ENCODE data around the gene TPTE.
"Not testable (repeated sequence)": the region's sequence is repeated elsewhere in the genome, so short reads cannot be mapped to it uniquely, and the experiment has no call there.

DNA sequence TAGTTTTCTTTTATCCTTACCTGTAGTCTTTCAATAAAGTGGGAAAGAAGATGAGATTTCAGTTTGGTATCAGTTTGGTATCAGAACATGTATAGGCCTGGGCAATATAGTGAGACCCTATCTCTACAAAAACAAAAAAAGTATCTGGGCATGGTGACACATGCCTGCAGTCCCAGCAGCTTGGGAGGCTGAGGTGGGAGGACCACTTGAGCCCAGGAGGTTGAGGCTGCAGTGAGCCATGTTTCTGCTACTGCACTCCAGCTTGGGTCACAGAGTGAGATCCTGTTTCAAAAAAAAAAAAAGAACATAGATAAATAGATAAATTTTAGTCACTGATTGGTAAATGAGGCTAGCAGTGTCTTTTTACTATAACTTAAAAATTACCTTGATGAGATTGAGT is 49.4 kb upstream of the TPTE start:
- TF ChIP-seq, protein P1, sequence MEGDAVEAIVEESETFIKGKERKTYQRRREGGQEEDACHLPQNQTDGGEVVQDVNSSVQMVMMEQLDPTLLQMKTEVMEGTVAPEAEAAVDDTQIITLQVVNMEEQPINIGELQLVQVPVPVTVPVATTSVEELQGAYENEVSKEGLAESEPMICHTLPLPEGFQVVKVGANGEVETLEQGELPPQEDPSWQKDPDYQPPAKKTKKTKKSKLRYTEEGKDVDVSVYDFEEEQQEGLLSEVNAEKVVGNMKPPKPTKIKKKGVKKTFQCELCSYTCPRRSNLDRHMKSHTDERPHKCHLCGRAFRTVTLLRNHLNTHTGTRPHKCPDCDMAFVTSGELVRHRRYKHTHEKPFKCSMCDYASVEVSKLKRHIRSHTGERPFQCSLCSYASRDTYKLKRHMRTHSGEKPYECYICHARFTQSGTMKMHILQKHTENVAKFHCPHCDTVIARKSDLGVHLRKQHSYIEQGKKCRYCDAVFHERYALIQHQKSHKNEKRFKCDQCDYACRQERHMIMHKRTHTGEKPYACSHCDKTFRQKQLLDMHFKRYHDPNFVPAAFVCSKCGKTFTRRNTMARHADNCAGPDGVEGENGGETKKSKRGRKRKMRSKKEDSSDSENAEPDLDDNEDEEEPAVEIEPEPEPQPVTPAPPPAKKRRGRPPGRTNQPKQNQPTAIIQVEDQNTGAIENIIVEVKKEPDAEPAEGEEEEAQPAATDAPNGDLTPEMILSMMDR (conservative IDR thresholded peaks at IDR 0.05; ENCODE audit: low read length), result not testable (repeated sequence)
- TF ChIP-seq EZH2phosphoT487 (IDR thresholded peaks at IDR 0.05; ENCODE audit: borderline replicate concordance, low read depth, low read length), result not testable (repeated sequence)
